ENCODE data around the gene RDM1. TPM values are rescaled to one million over a fixed set of nuclear protein-coding genes. Genes with fewer than 3 reads are reported as not detected.

Gene RDM1
- total RNA-seq, 1 donor from 2014 or later: not detected

DNA sequence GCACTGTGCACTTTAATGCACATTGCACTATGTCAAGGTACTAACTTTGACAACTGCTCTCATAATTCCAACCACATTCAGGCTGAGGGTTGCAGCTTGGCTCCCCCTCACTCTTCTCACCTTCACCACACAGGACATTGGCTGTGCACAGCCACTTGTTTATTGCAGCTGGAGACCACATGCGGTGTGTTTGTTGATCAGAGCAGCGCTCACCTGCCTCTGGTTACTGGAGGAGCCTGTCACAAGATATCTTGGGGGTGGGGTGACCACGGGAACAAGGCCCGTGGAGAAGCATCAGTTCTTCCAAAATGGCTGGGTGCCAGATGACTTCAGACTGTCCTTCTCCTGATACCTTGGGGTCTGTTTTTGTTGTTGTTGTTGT, 39.8 kb downstream of the RDM1 start:
- no peaks in the 10 kb centered on the region for H3K27me3 ChIP-seq (ENCODE audit: control insufficient read depth, insufficient read depth, low read length)
- TF ChIP-seq, protein P1, sequence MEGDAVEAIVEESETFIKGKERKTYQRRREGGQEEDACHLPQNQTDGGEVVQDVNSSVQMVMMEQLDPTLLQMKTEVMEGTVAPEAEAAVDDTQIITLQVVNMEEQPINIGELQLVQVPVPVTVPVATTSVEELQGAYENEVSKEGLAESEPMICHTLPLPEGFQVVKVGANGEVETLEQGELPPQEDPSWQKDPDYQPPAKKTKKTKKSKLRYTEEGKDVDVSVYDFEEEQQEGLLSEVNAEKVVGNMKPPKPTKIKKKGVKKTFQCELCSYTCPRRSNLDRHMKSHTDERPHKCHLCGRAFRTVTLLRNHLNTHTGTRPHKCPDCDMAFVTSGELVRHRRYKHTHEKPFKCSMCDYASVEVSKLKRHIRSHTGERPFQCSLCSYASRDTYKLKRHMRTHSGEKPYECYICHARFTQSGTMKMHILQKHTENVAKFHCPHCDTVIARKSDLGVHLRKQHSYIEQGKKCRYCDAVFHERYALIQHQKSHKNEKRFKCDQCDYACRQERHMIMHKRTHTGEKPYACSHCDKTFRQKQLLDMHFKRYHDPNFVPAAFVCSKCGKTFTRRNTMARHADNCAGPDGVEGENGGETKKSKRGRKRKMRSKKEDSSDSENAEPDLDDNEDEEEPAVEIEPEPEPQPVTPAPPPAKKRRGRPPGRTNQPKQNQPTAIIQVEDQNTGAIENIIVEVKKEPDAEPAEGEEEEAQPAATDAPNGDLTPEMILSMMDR (IDR thresholded peaks at IDR 0.05; ENCODE audit: insufficient read depth, low read length, poor library complexity, severe bottlenecking): no peak
- no peak for DNase-seq (ENCODE audit: low read depth)

DNA sequence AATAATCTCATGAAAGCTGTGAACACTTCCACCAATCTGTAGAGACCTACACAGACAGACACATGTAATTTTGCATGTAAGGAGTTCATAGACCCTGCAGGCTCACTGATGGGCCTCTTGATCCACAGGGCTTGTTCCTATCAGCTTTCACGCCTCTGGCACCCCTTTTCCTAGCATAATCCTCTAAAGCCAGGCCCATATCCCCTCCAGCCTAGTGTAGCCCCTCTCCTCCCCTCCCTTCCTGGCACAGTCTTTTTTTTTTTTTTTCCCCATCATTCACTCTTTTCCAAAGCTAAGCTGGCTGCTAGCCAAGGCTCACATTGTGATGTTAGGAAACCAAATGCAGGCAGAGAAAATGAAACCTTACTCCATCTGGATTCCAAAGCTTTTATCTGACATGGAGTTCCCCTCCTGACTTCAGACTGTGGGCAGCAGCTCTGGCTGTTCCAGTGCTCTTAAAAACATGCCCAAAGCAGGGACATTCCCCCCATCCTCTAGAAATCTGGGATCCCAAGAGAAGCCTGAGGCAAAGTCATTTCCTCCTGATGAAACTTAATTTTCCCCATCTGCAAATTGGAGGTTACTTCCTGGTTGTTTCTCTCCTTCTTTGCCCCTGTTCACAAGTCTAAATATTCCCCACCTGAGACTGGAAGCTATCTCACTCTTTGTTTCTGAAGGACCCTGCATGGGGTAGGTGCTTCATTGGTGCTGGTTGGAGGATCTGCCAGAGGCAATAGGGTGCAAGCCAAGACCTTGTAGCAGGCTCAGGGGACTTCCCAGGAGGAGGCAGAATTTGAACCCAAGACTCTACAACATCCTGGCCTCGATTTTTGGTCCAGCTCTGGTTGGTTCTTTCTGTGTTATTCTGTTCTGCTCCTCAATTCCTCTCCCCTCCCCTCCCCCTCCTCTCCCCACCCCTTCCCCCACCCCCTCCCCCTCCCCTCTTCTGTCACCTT, 40.5 kb downstream of the RDM1 start:
- H3K36me3 ChIP-seq (ENCODE audit: control insufficient read depth, insufficient read depth, low read length): no peaks in the 10 kb centered on the region
- H3K4me3 ChIP-seq (ENCODE audit: low read depth, low read length): no peak overlapping the region
- no peaks in the 10 kb centered on the region for H3K27me3 ChIP-seq (ENCODE audit: control insufficient read depth, insufficient read depth, low read length)
- TF ChIP-seq, protein P1 (IDR thresholded peaks at IDR 0.05; ENCODE audit: insufficient read depth, low read length, poor library complexity, severe bottlenecking): no peak
- DNase-seq (ENCODE audit: low read depth): no peak

More for the DNA sequence above, 39.8 kb downstream of the RDM1 start:
- H3K4me3 ChIP-seq (ENCODE audit: low read depth, low read length): no peak overlapping the region
- no peaks in the 10 kb centered on the region for H3K36me3 ChIP-seq (ENCODE audit: control insufficient read depth, insufficient read depth, low read length)

DNA sequence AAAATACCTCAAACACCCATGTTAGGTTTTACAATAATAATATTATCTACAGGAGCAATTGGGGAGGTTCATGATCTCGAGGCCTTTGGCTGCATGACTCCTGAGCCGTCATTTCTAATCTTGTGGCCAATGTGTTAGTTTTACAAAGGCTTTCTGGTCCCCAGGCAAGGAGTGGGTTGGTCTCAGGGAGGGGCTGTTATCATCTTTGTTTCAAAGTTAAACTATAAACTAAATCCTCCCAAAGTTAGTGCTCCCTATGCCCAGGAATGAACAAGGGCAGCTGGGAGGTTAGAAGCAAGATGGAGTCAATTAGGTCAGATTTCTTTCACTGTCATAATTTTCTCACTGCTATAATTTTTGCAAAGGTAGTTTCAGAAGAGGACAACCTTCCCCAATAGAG, 41.3 kb downstream of the RDM1 start:
- Histone ChIP-seq H3K4me3 (ENCODE audit: low read depth, low read length) (no peak overlapping the region), H3K27me3 (ENCODE audit: control insufficient read depth, insufficient read depth, low read length) (no peaks in the 10 kb centered on the region), H3K36me3 (ENCODE audit: control insufficient read depth, insufficient read depth, low read length) (no peaks in the 10 kb centered on the region)
- TF ChIP-seq, protein P1 (IDR thresholded peaks at IDR 0.05; ENCODE audit: insufficient read depth, low read length, poor library complexity, severe bottlenecking): no peak
- DNase-seq (ENCODE audit: low read depth): no peak

DNA sequence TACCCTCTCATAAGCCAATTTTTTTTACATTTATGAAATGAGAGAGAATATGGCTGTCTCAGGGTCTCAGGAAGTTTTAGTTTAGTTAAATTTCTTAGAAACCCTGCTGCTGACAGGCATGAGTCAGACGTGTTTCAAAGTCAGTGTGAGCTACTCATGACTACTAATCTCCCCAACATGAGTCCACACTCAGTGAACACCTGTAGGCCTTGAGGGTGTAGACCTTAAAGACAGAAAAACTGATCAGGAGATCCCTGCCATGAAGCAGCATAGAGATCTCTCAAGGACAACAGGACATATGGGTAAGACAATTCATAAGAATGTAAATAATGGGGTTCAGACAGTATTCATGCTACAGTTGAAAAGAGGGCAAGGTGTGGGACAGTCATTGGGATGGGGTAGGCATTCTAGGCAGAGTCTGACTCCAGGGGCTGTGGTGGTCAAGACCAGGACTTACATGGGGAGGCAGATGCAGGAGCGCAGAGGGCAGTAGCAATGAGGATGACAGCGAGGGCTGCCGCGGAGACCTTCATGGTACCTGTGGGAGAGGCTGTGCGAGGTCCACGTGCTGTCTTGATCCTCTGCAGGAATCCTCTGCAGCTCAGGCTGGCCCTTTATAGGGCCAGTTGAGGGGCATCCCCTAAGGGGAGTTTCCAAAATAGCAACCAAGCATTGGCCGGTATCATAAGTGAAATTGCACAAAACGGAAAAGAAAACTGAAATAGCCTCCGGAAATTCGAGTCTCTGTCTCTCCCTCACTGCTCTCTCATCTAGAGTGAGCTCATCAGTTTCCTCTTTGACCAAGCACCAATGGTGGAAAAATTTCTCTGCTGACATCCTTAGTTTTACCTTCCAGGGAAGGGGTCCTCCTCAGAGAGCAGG, 50.6 kb downstream of the RDM1 start, which contains the start of gene CCL5:
CCL5 (minus strand) TSS at position 588 of the 882 bp plus-strand sequence.
- H3K36me3 ChIP-seq (ENCODE audit: control insufficient read depth, insufficient read depth, low read length): no peaks in the 10 kb centered on the region
- H3K4me3 ChIP-seq (ENCODE audit: low read depth, low read length): no peak within 1 kb of the TSS
- DNase-seq (ENCODE audit: low read depth): no peak
- TF ChIP-seq, protein P1 (IDR thresholded peaks at IDR 0.05; ENCODE audit: insufficient read depth, low read length, poor library complexity, severe bottlenecking): no peak
- no peaks in the 10 kb centered on the region for H3K27me3 ChIP-seq (ENCODE audit: control insufficient read depth, insufficient read depth, low read length)

DNA sequence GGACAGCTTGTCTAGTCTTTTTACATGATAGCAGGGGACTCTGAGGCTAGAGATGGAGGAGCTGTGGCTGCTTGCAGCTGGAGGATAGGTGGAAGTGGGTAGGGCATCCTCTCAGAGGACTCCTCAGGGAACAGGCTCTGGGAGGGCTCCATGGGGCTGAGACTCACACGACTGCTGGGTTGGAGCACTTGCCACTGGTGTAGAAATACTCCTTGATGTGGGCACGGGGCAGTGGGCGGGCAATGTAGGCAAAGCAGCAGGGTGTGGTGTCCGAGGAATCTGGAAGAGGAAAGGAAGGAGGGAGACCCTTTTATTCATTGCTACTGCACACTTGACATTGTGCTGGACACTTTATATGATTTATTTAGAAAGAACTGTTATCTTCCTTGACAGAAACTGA, 52.2 kb downstream of the RDM1 start:
- DNase-seq (ENCODE audit: low read depth): no peak
- Histone ChIP-seq H3K27me3 (ENCODE audit: control insufficient read depth, insufficient read depth, low read length) (no peaks in the 10 kb centered on the region), H3K4me3 (ENCODE audit: low read depth, low read length) (no peak overlapping the region), H3K36me3 (ENCODE audit: control insufficient read depth, insufficient read depth, low read length) (no peaks in the 10 kb centered on the region)
- TF ChIP-seq, protein P1 (IDR thresholded peaks at IDR 0.05; ENCODE audit: insufficient read depth, low read length, poor library complexity, severe bottlenecking): no peak

Data from kidney epithelial cell (primary cell).